ENCODE data around the gene ARL14EP. TPM values are rescaled to one million over a fixed set of nuclear protein-coding genes. Genes with fewer than 3 reads are reported as not detected.

ARL14EP gene
- total RNA-seq, 4 donors from 2014 or later, result 10.8 to 17.2 (median 14.6) TPM

DNA sequence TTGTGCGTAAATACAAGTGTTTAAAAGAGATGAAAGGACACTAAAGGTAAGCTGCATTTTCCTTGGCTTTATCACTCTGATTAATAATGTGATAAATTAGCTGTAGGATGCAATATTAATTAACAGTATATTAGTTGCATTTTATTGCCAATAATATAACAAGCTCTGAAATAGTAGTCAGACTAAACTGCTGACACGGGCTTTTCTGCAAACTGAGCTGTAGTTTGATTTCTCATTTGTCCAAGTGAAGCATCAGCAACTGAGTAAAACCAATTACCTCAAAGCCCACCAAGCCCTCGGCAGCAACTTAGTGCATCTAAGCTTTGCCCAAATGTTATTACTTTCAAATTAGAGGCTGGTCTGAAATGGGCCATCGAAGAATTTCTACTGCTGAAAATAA is 33.5 kb downstream of the ARL14EP start:
- intact Hi-C loops (cut with DNase I; ENCODE audit: low total_unique reads), result no loop called here
- no peak for DNase-seq (ENCODE audit: low spot score in 2 of 2)
- H3K4me3 ChIP-seq (ENCODE audit: low read depth, poor library complexity, severe bottlenecking), result no peak overlapping the region
- TF ChIP-seq POLR2A (IDR thresholded peaks at IDR 0.05), result no peak
- no peak for TF ChIP-seq CTCF (IDR thresholded peaks at IDR 0.05)
- 93% methylated on average over 4 of the region's 4 CpGs for WGBS, 2 donors

DNA sequence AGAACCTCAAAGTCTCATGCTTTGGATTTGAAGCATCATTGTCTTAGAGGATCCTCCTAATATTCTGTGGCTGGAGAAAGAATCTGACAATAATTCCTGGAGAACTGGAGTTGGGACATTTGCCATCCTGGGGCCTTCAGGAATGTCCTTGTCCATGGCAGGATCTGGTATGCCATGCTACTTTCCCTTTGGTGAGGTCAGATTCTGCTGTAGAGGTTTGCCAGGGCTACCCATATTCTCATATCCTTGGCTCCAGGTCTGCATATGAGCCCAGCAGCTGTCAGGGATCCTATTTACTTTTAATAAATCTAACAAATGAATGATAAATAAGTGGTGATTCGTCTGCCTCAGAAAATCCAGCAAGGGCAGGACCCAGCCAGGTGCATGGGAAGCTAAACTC is 35.0 kb downstream of the ARL14EP start:
- no peak for DNase-seq (ENCODE audit: low spot score in 2 of 2)
- intact Hi-C loops (cut with DNase I; ENCODE audit: low total_unique reads), result no loop called here
- WGBS, 2 donors, result 25 to 40% methylated on average over 1 of the region's 1 CpG
- no peak overlapping the region for H3K4me3 ChIP-seq (ENCODE audit: low read depth, poor library complexity, severe bottlenecking)
- TF ChIP-seq POLR2A (IDR thresholded peaks at IDR 0.05), result no peak
- no peak for TF ChIP-seq CTCF (IDR thresholded peaks at IDR 0.05)

- H3K4me3 ChIP-seq (ENCODE audit: low read depth, poor library complexity, severe bottlenecking), result no peak overlapping the region
- intact Hi-C loops (cut with DNase I; ENCODE audit: low total_unique reads), result no loop called here
- TF ChIP-seq POLR2A (IDR thresholded peaks at IDR 0.05), result no peak
- no peak for TF ChIP-seq CTCF (IDR thresholded peaks at IDR 0.05)
- 33% methylated on average over 2 of the region's 2 CpGs for WGBS, 2 donors
- DNase-seq (ENCODE audit: low spot score in 2 of 2), result no peak
Observed at GRCh38 chr11:30358536-30358935, 35.6 kb downstream of the ARL14EP start.

GRCh38 chr11:30360741-30361140 is 37.8 kb downstream of the ARL14EP start:
- intact Hi-C loops (cut with DNase I; ENCODE audit: low total_unique reads), result no loop called here
- no peak for DNase-seq (ENCODE audit: low spot score in 2 of 2)
- TF ChIP-seq POLR2A (IDR thresholded peaks at IDR 0.05), result no peak
- no peak for TF ChIP-seq CTCF (IDR thresholded peaks at IDR 0.05)
- no peak overlapping the region for H3K4me3 ChIP-seq (ENCODE audit: low read depth, poor library complexity, severe bottlenecking)

GRCh38 chr11:30364139-30364836 is 41.4 kb downstream of the ARL14EP start:
- WGBS, 2 donors, result 77% methylated on average over 7 of the region's 7 CpGs
- DNase-seq (ENCODE audit: low spot score in 2 of 2), result no peak
- intact Hi-C loops (cut with DNase I; ENCODE audit: low total_unique reads), result no loop called here
- TF ChIP-seq CTCF (IDR thresholded peaks at IDR 0.05) (no peak), POLR2A (IDR thresholded peaks at IDR 0.05) (no peak)
- no peak overlapping the region for H3K4me3 ChIP-seq (ENCODE audit: low read depth, poor library complexity, severe bottlenecking)
